D721Med (cell line): ENCODE data around the gene ATXN1.

Experiments
- DNase-seq: peaks from one replicate; pipeline ENCODE4 v3.0.0; 2011; ENCODE audit warnings: low spot score; ENCODE audit not compliant: insufficient read length
- FAIRE-seq: peaks from 2 replicates; lab custom pipeline; 2011; peaks lifted over from hg19 to GRCh38; lab: Jason Lieb, UNC
- TF ChIP-seq, protein P1 (sequence below): IDR thresholded peaks from 2 replicates; pipeline ENCODE4 v1.5.1; 2012; ENCODE audit warnings: mild to moderate bottlenecking, control low read depth; ENCODE audit not compliant: insufficient read depth; ENCODE audit errors: missing control alignments

ATXN1 gene

DNA sequence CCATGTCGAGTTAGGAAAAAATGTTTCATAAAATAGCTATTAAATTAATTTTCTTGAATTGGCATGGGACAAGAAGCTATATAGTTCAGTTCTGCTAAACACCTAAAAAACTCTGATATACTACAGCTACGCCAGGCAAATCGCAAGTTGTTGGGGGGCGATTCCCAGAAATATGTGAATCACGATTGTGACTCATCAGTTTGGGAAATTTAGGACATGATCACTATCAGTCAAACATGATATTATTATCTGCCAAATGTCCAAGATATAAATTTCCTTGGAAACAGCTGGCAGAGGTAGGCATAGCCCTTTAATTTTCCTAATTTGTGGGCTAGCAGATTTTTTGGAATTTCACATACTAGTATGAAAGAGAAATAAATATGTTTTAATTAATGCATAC is 123.6 kb downstream of the ATXN1 start:
- TF ChIP-seq, protein P1, sequence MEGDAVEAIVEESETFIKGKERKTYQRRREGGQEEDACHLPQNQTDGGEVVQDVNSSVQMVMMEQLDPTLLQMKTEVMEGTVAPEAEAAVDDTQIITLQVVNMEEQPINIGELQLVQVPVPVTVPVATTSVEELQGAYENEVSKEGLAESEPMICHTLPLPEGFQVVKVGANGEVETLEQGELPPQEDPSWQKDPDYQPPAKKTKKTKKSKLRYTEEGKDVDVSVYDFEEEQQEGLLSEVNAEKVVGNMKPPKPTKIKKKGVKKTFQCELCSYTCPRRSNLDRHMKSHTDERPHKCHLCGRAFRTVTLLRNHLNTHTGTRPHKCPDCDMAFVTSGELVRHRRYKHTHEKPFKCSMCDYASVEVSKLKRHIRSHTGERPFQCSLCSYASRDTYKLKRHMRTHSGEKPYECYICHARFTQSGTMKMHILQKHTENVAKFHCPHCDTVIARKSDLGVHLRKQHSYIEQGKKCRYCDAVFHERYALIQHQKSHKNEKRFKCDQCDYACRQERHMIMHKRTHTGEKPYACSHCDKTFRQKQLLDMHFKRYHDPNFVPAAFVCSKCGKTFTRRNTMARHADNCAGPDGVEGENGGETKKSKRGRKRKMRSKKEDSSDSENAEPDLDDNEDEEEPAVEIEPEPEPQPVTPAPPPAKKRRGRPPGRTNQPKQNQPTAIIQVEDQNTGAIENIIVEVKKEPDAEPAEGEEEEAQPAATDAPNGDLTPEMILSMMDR: no peak
- no peak for FAIRE-seq
- no peak for DNase-seq

DNA sequence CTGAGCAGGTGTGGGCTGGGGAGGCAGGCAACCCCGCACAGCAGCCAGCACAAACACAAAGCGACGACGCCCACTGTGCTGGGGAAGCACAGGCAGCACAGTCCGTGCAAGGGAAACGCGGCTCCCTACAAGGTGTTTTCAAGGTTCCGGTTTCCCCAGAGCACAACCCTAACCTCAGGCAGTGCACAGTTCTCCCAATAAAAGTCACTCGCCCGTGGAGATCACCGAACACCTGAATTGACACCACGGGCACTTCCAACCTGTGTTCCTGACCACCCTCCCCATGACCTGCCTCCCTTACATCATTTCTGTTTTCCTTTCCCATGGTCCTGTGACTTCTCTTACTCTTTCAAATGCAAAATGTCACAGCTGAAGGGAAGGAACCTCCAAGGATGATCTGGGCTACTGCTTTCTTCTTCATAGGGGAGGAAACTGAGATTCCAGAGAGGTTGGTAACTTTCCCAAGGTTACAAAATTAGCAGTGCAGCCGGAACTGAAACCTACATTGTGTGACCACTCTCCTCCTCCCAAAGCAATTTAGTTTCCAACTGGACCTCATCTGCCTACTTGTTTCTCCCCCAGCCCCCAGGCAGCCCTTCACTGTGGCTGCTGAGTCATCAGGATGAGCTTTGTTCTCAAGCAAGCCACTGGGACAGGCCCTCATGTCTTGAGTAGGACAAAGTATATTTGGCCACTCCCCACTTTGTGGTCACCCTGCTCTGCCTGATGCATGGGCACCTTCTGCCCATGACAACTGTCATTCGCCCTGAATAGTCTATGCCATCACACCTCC is 125.3 kb downstream of the ATXN1 start:
- FAIRE-seq: no peak

DNA sequence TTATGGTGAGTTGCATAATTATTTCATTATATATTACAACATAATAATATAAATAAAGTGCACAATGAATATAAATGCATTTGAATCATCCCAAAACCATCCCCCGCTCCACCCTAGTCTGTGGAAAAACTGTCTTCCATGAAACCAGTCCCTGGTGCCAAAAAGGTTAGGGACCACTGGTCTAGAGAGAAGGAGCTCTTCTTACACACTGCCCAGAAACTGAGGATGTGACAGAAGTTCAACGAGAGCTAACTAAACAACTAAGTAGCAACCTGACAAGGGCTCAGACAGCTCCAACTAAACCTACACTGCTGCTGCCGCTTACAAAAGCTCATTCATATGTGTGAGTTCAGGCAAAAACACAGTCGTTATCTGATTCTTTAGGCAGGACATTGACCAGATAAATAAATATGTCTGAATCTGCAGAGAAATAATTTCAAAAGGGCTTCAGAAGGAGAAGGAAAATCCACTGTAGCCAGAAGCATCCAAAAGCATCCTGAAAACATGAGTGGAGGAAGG is 125.9 kb downstream of the ATXN1 start:
- DNase-seq (no peak), FAIRE-seq (no peak)
- TF ChIP-seq, protein P1: no peak

More for the DNA sequence above, 125.3 kb downstream of the ATXN1 start:
- TF ChIP-seq, protein P1: no peak
- DNase-seq: no peak

DNA sequence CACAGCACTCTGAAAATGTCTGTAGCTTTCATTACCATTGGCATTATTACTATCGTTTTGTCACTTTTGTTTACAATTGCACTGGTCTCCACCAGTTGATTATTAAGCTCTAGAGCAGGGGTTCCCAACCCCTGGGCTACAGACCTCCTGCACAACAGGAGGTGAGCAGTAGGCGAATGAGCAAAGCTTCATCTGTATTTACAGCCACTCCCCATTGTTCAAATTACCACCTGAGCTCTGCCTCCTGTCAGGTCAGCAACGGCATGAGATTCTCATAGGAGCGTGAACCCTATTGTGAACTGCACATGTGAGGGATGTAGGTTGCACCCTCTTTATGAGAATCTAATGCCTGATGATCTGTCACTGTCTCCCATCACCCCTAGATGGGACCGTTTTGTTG is 126.4 kb downstream of the ATXN1 start:
- TF ChIP-seq, protein P1: no peak
- DNase-seq (no peak), FAIRE-seq (no peak)

DNA sequence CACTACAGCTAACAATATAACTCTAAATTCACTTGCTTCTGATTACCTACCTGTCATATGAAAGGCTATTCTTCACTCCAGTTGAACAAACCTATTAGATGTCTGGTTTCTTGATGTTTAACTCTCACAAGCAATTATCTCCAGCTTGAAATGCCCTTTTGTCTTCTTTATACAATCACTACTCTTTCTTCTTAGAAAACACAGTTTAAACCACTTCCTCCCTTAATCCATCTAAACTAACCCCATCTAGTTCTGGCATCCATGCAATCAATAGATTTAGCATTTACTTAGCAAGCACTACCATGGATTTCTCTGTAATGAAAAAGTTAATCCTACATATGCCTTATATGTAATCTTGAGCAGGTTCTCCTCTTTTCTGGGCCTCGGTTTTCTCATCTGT is 127.3 kb downstream of the ATXN1 start:
- DNase-seq (no peak), FAIRE-seq (no peak)
- TF ChIP-seq, protein P1: no peak

DNA sequence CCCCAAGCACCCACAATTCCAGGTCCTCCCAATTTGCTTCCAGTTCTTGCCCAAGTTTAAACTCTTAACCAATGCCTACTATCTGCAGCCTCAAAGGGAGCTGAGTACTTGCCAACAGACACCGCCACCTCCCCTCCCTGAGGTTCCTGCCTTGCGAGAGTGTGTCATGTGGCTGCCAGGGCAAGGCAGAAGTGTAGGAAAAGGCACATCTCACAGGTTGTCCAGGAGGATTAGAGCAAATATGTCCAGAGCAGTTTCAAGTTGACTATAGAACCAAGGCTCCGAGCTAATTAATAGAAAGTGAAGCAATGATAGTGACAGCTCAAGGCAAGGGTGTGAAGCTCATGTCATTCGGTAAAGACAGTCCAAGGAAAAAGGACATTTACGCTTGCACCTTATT is 127.8 kb downstream of the ATXN1 start:
- TF ChIP-seq, protein P1: no peak
- no peak for DNase-seq
- no peak for FAIRE-seq

DNA sequence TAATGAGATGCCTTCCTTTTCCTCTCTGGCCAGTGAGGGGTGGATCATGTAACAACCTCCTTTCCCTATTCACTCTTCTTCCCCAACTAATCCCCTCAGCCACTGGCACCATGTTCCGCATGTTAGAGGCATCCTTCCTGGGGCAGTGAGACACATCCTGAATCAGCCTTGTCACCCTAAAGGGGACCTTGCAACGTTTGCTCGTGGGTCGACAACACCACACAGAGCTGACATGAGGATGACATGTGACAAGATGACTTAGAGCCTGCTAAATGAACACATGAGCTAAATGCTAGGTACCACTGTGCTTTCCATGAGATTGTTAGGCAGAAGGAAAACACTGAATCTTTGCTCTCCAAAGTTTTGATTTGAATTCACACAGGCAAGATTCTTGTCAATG is 129.2 kb downstream of the ATXN1 start:
- FAIRE-seq (no peak), DNase-seq (no peak)

More for the DNA sequence above, 129.2 kb downstream of the ATXN1 start:
- TF ChIP-seq, protein P1: no peak
